Stomach (tissue), 9 donors: Measurements from ENCODE around the gene LTB4R. TPM values are rescaled to one million over a fixed set of nuclear protein-coding genes. Genes with fewer than 3 reads are reported as not detected.

Experiments
- DNase-seq, 2 donors: peaks; one replicate each; pipeline versions ENCODE4 v3.0.0 to v3.0.0-alpha.2; 2013 to 2019
- H3K27ac ChIP-seq, 5 donors: fragments of 200-600 bp in 4 of 5; sonication (generic) in 4 of 5; one replicate each; pipeline ENCODE4 v1.5.1; 2013 to 2019; ENCODE audit warnings: mild to moderate bottlenecking in 1 of 5, moderate library complexity in 1 of 5
- H3K27me3 ChIP-seq, 3 donors: fragments of 200-600 bp; sonication (generic); one replicate each; pipeline ENCODE4 v1.5.1; 2017 to 2019; ENCODE audit warnings: mixed run types in 1 of 3
- H3K36me3 ChIP-seq, 4 donors: fragments of 200-600 bp; sonication (generic); 1 replicate in 3 of 4; 2 replicates in 1 of 4; pipeline ENCODE4 v1.5.1; 2016 to 2019
- H3K4me1 ChIP-seq, 4 donors: fragments of 200-600 bp; sonication (generic); one replicate each; pipeline ENCODE4 v1.5.1; 2016 to 2019
- H3K4me3 ChIP-seq, 4 donors: fragments of 200-600 bp; sonication (generic) in 3 of 4; one replicate each; pipeline ENCODE4 v1.5.1; 2016 to 2019; ENCODE audit warnings: mild to moderate bottlenecking in 1 of 4
- H3K9me3 ChIP-seq, 4 donors: fragments of 200-600 bp; sonication (generic); one replicate each; pipeline ENCODE4 v1.5.1; 2016 to 2019
- CTCF ChIP-seq, 7 experiments: fragments of 450-650 bp in 4 of 7; fragments of 200-600 bp in 3 of 7; sonication (generic) in 3 of 7; IDR thresholded peaks; one replicate each; pipeline ENCODE4 v1.5.1; 2016 to 2019; ENCODE audit warnings: antibody characterized with exemption in 7 of 7, control low read depth in 2 of 7, mild to moderate bottlenecking in 1 of 7
- EP300 ChIP-seq: sonication (generic); formaldehyde crosslinking; IDR thresholded peaks from one replicate; pipeline ENCODE4 v1.6.1; 2017; ENCODE audit warnings: antibody characterized with exemption
- POLR2A ChIP-seq, 4 donors: fragments of 450-650 bp; IDR thresholded peaks; one replicate each; pipeline ENCODE4 v1.6.1; 2016; ENCODE audit warnings: antibody characterized with exemption in 4 of 4, control low read depth in 2 of 4, mild to moderate bottlenecking in 1 of 4, moderate library complexity in 1 of 4
- POLR2AphosphoS5 ChIP-seq, 3 donors: sonication (generic); formaldehyde crosslinking; IDR thresholded peaks; one replicate each; pipeline ENCODE4 v1.6.1; 2016; ENCODE audit warnings: antibody characterized with exemption in 3 of 3
- WGBS, 5 donors: extraction: QIAGEN DNeasy Blood & Tissue Kit in 3 of 5; methylation state at CpG; one replicate each; pipeline versions ENCODE4 v1.1.5 to v1.1.7; 2013 to 2018; 5-methylcytosine and 5-hydroxymethylcytosine counted together
- intact Hi-C: fragments of 100-400 bp; cut with DNase I; formaldehyde crosslinking; loops from one replicate; pipeline ENCODE4 v1.15.1; 2023; ENCODE audit warnings: low total_unique reads
- polyA plus RNA-seq, 3 donors: library from polyadenylated mRNA; stranded (reverse); fragments of 200-250 nt; gene quantifications; one replicate each; pipeline ENCODE4 v1.2.3, GENCODE V29; 2013
- total RNA-seq, 5 donors: library from RNA; depleted of rRNA; stranded (reverse); fragments of >200 nt; gene quantifications; one replicate each; pipeline versions ENCODE4 v1.1.0 to v1.2.3, GENCODE V29; 2014 to 2016
- donor health status: healthy with polysubstance abuse.
- donor health status: Bipolar disorder and iron deficiency.
- donor health status: healthy.

Gene LTB4R
- total and polyA plus RNA-seq, 8 donors, result 1.4 to 92.8 (median 21.6) TPM; not detected in 1

GRCh38 chr14:24271134-24271833, 40.0 kb upstream of the LTB4R start, which contains the start of gene RABGGTA:
Gene RABGGTA, minus strand, starts transcription at chr14:24271597. Its CDS starts 482 bp downstream, at chr14:24271115.
- H3K27ac ChIP-seq, result peak within 1 kb of the TSS; percentile 91 to 99 (median 98)
- H3K4me3 ChIP-seq, result peak within 1 kb of the TSS; percentile 60 to 99 (median 77)
- intact Hi-C loops, result no loop called here
- H3K36me3 ChIP-seq, result peaks cover 28 to 39% (median 37%) of the 10 kb centered on the region in 4 donors
- TF ChIP-seq POLR2A (IDR thresholded peaks at IDR 0.05), result peak in 1 of 4 donors; percentile 7
- TF ChIP-seq EP300, result no peak
- peak; percentile 75 to 95 (median 89) for TF ChIP-seq POLR2AphosphoS5 (IDR thresholded peaks at IDR 0.05)
- peak in 5 of 7 experiments; percentile 57 to 75 (median 62) for TF ChIP-seq CTCF (IDR thresholded peaks at IDR 0.05)
- peaks cover 9 to 54% (median 26%) of the 10 kb centered on the region in 4 donors for H3K4me1 ChIP-seq
- 0 to 5% (median 0%) methylated on average over 9 to 61 of the region's 61 CpGs for WGBS, 5 donors
- H3K27me3 ChIP-seq, result no peaks in the 10 kb centered on the region
- no peaks in the 10 kb centered on the region for H3K9me3 ChIP-seq
- peak; percentile 90 to 98 for DNase-seq

DNA sequence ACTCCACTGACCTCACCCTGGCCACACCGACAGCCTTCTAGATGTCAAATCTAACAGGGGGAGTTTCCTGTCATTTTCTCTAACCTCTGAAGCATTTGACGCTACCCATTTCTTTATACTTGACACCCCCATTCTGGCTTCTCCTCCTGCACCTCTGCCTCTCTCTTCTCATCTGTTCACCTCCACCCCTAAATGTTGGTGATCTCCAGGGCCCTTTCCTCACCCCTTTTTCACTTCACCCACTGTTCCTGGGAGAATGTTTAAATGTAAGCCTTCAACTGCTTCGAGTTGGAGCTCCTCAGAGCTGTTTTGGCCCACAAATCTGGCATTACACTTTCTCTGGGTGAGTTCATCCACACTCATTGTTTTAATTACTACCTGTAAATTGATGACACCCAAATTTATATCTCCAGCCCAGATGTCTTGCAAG, 39.5 kb upstream of the LTB4R start:
- no peak for TF ChIP-seq POLR2A (IDR thresholded peaks at IDR 0.05)
- no peak for DNase-seq
- no peaks in the 10 kb centered on the region for H3K9me3 ChIP-seq
- peak overlapping the region; percentile 91 to 99 (median 98) for H3K27ac ChIP-seq
- 7 to 12% (median 11%) methylated on average over 3 of the region's 3 CpGs for WGBS, 5 donors
- H3K4me3 ChIP-seq, result peak overlapping the region; percentile 60 to 99 (median 77)
- intact Hi-C loops, result no loop called here
- peaks cover 9 to 60% (median 26%) of the 10 kb centered on the region in 4 donors for H3K4me1 ChIP-seq
- no peaks in the 10 kb centered on the region for H3K27me3 ChIP-seq
- H3K36me3 ChIP-seq, result peaks cover 22 to 33% (median 32%) of the 10 kb centered on the region in 4 donors

DNA sequence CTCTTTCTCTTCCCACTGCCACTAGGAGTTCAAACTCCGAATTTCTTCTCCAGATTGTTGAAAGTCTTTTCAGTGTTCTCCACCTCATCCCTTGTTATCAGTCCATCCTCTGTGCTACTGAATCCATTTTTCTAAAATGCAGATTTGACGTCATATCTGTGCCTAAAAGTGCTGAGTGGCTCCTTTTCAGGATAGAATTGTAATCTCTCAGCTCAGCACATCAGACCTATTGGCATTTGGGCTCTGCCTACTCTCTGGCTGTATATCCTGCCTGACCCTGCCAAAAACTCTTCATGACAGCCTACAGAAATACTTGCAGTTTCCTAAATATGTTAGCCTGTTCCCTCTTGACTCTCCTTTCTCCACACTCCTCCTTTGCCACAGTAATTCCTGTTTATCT, 38.8 kb upstream of the LTB4R start:
- H3K9me3 ChIP-seq, result no peaks in the 10 kb centered on the region
- H3K4me3 ChIP-seq, result no peak overlapping the region
- intact Hi-C loops, result no loop called here
- WGBS, 5 donors, result 80 to 95% (median 84%) methylated on average over 2 of the region's 2 CpGs
- TF ChIP-seq POLR2AphosphoS5 (IDR thresholded peaks at IDR 0.05) (no peak), CTCF (IDR thresholded peaks at IDR 0.05) (no peak), POLR2A (IDR thresholded peaks at IDR 0.05) (no peak), EP300 (no peak)
- H3K27me3 ChIP-seq, result no peaks in the 10 kb centered on the region
- peaks cover 9 to 66% (median 26%) of the 10 kb centered on the region in 4 donors for H3K4me1 ChIP-seq
- peak overlapping the region in 3 of 5 donors; percentile 84 to 98 (median 94) for H3K27ac ChIP-seq
- H3K36me3 ChIP-seq, result peaks cover 16 to 27% (median 26%) of the 10 kb centered on the region in 4 donors
- no peak for DNase-seq

DNA sequence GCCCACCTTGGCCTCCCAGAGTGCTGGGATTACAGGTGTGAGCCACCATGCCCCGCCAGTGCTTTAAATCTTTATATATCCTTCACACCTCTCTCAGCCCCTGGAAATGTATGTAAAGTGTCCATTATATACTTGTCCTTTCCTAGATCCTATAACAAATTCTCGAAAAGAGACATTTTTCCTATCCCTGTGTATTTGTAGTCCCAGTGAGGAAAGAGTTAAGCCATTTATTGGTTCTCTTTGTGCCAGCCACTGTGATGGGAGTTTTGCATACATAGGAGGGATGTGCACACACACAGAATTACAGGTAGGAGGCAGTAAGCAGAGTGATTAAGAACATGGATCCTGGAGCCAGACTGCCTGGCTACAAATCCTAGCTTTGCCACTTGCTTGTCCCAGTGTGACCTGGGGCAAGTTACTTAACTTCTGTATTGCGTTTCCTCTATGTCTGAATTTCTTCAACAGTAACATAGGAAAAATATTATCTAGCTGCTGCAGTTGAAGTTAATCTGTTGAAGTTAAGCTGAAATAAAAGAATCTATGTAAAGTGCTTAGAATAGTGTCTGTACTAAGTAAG, 37.8 kb upstream of the LTB4R start:
- no peaks in the 10 kb centered on the region for H3K9me3 ChIP-seq
- intact Hi-C loops, result no loop called here
- no peak for DNase-seq
- H3K4me1 ChIP-seq, result peaks cover 9 to 75% (median 26%) of the 10 kb centered on the region in 4 donors
- H3K27me3 ChIP-seq, result no peaks in the 10 kb centered on the region
- H3K36me3 ChIP-seq, result peaks cover 5 to 16% (median 15%) of the 10 kb centered on the region in 4 donors
- 44 to 68% (median 66%) methylated on average over 3 of the region's 3 CpGs for WGBS, 5 donors
- H3K4me3 ChIP-seq, result no peak overlapping the region
- no peak for TF ChIP-seq EP300
- TF ChIP-seq POLR2AphosphoS5 (IDR thresholded peaks at IDR 0.05), result no peak
- no peak for TF ChIP-seq POLR2A (IDR thresholded peaks at IDR 0.05)
- TF ChIP-seq CTCF (IDR thresholded peaks at IDR 0.05), result no peak
- peak overlapping the region; percentile 63 to 98 (median 84) for H3K27ac ChIP-seq
